ENCODE data around the gene CDK1.
A peak's percentile ranks its signal among the peaks of the same experiment; 100 is the strongest.

The CDK1 gene

DNA sequence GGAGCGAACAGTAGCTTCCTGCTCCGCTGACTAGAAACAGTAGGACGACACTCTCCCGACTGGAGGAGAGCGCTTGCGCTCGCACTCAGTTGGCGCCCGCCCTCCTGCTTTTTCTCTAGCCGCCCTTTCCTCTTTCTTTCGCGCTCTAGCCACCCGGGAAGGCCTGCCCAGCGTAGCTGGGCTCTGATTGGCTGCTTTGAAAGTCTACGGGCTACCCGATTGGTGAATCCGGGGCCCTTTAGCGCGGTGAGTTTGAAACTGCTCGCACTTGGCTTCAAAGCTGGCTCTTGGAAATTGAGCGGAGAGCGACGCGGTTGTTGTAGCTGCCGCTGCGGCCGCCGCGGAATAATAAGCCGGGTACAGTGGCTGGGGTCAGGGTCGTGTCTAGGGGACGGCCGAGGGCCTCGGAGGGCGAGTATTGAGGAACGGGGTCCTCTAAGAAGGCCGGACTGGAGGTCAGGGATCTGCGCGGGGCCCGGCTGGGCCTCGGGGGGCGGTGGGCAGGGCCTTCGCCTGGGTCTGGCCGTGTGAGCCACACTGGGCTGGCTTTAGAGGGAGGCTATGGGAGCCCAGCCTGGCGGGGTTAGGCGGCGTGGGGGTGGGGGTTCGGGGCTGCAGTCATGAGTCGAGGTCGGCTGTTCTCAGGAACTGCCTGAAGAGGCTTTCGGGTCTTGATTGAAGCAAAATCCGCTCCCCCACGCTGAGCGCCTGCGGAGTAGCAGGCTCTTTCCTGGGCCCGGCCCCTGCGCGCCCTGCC is at the start of gene CDK1:
Gene CDK1 (plus strand): TSS at position 265 of the 757 bp plus-strand sequence. CDS start 1,688 bp downstream, outside the sequence.
- peak; percentile 91 for DNase-seq (ENCODE audit: low read depth)

DNA sequence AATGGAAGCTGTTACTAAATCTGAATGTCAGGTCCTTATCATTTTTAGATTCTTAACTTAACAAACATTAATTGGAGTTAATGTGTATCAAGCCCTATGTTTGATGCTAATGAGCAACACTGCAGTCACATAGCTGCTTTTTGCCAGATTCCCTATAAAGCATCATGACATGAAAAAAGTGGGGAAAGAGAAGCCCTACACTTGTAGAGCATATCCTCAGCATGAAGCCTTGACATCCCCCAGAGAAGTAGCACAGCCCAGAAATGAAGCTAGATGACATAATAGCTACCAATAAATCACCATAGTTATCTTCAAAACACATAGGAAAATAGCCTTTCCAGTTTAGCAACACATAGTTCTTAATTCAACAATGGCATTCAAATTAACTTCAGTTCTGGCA is 49.2 kb upstream of the CDK1 start:
- DNase-seq (ENCODE audit: low read depth), result no peak

DNA sequence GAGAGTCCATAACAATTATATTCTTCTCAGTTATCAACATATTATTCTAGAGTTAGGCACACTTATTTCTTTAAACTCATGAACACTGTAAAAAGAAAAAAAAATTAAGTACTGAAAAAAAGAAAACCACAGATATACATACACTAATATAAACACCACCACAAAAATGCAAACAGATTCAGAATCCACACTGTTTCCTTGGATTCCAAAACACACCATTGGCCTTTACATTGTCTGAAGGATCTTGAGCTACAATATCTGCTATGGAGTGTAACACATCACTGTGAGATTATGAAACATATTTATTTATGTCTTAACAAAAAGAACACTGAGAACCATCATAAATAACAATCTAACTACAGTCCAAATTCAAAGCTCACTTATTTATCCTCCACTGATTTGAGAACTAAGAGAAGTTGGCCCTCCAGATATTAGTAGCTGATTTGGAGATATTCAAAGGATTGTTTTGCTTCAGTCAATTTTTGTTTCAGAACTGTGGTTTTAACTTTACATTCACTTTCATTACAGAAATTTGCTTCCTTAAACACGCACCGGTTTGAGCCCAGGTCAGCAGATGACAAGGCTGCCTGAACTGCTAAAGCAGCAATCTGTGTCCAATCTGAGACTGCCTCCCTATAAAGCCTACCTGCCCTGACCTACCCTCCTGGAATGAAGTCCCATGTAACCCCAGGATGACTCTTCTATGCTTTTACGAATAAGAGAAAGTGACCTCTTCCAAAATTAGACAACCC is 47.0 kb upstream of the CDK1 start:
- no peak for DNase-seq (ENCODE audit: low read depth)

DNA sequence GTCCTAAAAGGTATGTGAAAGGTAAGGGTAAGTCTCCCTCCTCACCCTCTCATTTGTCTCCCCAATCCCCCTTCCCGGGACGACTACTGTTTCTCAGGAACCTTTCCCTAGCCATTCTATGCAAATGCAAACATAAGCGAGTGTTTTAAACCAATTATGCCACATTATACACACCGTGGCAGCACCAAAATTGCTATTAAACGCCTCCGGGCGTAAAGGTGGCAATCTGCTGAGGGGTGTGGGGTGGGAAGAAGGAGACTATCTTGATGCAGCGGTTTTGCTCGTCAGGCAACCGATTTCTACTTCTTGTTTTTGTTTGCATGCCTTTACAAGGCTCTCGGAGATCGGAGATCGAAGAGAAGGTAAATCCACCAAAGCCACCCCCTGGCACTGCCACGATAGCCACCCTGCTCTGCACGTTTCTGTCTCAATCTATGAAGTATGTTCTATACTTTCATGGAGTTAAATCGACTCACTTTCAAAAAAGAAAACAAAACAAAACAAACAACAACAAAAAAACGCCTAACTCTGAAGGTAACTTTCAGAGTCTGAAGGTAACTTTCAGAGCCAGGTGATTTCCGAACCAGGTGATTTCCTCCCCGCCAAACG is 46.0 kb upstream of the CDK1 start:
- no peak for DNase-seq (ENCODE audit: low read depth)

DNA sequence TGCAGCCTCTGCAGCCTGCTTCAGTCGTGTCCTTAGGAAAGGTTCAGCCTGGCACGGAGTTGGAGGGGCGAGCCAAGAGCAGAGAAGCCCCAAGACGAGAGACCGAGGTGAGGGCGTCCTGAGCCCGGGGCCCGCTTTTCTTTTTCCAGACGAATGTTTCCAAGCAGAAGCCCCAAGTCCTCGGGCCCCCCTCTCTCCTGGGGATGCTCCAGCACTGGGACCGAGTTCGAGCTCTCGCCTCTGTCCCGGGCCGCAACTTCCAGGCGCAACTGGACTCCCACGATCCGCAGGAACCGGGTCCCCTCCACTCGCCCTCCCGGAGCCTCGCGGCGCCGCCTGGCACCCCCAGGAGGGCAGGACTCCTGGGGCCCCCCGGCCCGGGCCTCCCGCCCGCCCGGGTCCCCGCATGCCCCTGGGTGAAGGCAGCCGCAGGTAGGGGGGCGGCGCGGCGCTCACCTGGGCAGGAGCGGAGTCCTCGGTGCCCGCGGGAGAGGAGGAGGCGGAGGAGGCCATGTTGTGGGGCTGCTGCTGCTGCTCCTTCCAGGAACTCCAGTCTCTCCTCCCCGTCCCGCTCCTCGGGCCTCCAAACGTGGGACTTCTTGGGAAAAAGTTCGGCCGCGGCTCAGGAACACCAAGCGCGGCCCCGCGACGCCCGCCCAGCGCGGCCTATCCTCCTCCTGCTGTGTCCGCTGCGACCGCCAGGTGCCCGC is 45.3 kb upstream of the CDK1 start:
- no peak for DNase-seq (ENCODE audit: low read depth)

DNA sequence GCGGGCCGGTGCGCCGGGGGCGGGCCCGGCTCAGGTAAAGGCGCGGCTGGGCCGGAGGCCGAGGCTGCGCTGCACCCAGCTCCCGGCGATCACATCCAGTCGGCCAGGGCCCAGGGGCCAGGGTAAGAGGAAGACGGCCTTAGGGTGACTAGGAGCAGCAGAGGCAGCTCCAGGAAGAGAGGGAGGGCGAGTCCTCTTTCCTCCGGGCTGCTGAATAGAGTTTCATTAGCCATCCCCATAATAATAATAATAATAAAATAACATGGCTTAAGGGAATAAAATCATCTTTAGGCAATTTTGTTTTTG is 44.8 kb upstream of the CDK1 start:
- no peak for DNase-seq (ENCODE audit: low read depth)

DNA sequence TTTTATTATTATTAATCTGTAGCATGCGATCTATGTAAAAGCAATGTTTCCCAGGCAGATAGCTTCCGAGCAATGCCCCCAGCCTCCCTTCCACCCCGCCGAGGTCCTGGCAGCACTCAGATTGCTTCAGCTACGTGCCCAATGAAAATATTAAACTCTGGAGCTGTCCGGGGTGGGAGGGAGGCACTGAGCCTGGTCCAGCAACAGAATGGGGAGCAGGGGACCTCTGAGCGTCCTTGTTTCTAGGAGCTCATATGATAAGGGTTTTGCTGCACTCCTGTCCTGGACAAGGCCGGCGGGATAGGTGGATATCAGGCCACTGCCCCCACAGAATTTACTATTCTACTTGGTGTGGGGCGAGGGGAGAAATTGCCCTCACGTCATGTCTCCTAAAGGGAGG is 44.5 kb upstream of the CDK1 start:
- DNase-seq (ENCODE audit: low read depth), result no peak

DNA sequence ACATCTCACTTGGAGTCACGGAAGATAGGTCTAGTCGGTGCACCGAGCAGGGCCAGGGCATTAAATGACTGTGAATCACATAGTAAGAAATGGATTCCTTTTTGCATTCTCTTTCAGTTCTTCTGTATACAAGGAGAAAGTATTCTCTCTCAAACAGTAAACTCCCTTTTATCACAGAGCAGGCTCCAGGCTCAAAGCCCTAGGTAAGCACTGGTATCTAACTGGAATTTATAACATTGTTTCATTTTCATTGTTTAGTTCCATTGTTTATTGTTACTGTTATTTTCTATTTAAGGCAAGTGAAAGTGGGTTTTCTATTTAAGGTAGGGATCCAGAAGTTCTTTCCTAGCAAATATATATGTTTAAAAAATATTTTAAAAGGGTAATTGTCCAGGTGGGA is 44.1 kb upstream of the CDK1 start:
- no peak for DNase-seq (ENCODE audit: low read depth)

DNA sequence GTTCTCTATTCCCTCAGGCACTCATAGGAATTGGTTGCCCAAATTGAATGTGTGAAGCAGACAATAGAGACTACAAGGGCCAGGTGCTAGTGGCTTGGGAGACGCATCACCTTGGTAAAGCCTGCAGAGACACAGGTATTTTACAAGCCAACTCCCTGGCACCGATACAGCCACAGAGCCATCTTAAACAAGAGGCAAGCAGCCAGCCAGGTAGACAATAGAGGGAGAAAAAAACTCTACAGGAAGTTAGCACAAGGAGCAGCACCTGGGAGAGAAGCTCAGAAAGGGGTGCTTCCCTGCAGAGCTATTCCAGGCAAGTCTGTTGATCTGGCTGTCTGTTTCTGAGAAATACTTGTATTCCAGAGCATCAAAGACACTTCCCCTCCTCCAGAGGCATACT is 43.0 kb upstream of the CDK1 start:
- no peak for DNase-seq (ENCODE audit: low read depth)

DNA sequence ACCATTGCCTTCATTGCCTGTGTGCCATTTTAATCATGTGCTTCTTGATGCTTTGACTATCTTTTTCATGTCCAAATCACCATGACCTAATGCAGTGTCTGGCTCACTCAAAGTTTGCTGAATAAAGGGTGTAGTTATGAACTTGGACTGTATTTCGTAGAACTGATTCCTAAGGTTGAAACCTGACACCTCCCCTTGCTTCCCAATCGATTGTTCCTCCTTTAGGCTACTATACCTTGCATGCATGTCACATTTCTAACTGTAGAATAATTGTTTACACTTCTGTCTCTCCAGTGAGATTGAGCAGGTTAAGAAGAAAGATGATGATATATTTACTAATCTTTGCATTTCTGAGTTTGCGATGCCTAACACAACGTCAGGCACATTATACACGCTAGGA is 41.0 kb upstream of the CDK1 start:
- no peak for DNase-seq (ENCODE audit: low read depth)

DNA sequence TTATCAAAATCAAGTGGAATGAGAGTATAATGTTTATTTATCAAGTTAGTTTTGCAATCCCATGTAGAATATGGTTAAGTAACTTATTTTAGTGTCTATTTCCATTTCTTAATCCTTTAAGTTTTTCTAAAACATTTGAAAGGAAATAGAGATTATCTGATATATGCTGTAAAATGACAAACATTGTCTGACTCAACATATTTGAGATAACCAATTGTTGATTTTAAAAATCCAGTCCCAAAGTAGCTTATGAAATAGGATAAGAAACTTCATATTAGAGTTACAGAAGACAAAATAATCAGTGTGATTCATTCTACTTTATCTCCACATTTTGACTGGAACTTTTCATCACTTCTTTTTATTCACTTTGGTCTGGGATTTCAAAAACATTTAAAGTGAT is 38.7 kb upstream of the CDK1 start:
- no peak for DNase-seq (ENCODE audit: low read depth)

DNA sequence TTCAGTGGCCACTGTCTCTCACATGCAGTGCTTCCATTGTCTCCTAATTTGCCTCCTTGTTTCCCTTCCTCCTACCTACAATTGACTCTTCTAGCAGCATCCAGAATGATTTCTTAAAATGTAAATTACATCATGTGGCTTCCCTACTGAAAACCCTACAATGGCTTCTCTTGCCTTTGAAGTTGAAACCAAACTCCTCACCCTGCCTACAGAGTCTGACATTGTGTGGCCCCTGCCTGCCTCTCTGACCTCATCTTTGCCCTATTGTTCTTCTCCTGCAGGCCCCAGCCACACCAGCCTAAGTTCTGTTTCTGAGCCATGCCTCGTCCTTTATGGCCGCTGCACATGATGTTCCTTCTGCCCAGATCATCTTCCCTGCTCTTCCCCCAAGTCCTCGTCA is 35.8 kb upstream of the CDK1 start:
- DNase-seq (ENCODE audit: low read depth), result no peak

DNA sequence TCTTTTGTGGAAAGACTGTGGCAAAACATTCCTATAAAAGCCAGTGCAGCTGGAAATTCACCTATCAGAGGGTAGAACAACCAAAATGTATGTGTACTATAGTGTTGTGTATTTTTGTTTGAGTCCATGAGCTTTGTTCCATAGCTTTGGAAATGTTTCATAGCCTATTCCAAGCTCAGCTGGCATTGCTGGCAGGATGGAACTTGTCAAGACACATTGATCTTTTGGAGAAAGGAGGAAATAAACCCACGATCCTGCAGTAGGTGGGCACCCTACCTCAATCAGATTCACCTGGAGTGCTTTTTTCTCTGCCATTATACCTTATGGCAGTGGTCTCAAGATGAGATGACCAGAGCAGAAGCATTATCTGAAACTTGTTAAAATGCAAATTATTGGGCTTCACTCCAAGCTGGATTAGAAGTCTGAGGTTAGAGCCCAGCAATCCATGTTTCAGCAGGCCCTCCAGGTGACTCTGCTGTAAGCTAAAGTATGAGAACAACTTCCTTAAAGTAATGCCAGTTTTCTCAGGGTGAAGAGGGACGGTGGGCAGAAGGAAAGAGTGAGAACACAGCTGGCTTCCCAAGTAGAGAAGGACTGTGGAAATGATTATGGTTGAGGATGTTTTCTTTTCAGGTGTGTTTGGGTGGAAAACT is 30.3 kb upstream of the CDK1 start:
- DNase-seq (ENCODE audit: low read depth), result no peak

DNA sequence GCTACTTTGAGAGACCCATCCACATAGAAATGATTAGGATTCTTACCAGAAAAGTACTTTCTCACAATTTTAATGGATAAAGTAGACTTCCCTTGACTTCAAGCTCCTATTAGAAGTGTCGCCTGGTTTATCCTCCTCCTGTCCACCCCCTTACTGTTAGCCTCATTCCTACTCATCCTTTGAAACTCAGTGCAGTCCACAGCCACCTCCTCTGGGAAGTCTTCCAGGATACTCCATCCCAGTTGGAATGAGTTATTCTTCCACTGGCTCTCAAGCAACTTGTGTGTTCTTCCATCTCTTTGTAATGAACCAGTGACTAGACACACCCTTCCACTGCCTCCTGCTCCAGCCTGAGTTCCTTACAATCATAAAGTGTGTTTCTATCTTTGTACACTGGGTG is 25.1 kb upstream of the CDK1 start:
- DNase-seq (ENCODE audit: low read depth), result no peak

DNA sequence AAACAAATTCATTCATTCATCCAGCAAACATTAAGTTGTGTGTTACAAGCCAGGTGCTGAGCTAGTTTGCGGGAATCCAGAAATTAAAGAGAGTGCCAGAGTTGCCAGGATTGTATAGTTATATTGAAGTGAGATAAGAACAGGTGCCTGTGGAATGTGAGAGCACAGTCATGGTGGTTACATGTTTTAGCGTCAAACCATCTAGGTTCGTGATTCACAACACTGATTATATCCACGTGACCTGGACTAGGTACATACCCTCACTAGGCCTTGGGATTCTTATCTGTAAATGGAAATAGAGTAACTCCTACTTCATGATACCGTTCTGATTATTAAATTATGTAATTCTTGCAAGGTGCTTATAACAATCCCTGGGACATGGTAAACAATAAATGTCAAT is 24.5 kb upstream of the CDK1 start:
- no peak for DNase-seq (ENCODE audit: low read depth)

DNA sequence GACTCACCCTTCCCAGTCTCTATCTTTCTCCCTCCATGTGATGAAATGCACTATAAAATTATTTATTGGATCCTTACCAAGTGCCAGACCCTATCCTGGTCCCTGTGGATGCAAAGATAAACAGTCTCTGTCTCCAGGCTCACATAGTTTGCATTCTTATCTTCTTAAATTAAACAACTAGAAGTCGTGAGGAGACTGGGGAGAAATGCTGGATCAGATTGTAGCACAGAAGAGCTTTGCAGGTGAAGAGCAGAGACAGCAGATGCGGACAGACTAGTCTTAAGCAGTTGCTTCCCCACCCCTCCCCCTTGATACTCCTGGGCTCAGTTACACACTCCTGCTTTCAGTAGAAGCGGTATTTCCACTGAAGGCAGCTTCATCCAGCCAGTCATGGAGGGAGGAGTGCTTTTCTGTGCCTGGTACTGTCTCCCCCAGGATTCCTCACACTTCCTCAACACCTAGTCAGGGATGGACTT is 20.8 kb upstream of the CDK1 start:
- DNase-seq (ENCODE audit: low read depth), result no peak

DNA sequence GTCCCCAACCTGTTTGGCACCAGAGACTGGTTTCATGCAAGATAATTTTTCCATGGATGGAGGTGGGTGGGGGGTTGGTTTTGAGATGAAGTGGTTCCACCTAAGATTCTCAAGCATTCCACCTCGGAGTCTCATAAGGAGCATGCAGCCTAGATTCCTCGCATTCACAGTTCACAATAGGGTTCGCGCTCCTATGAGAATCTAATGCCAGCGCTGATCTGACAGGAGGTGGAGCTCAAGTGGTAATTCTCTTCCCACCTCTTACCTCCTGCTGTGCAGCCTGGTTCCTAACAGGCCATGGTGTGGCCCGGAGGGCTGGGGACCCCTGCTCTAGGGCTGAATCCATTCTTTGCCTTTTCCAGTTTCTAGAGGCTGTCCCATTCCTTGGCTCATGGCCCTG is 19.1 kb upstream of the CDK1 start:
- no peak for DNase-seq (ENCODE audit: low read depth)

DNA sequence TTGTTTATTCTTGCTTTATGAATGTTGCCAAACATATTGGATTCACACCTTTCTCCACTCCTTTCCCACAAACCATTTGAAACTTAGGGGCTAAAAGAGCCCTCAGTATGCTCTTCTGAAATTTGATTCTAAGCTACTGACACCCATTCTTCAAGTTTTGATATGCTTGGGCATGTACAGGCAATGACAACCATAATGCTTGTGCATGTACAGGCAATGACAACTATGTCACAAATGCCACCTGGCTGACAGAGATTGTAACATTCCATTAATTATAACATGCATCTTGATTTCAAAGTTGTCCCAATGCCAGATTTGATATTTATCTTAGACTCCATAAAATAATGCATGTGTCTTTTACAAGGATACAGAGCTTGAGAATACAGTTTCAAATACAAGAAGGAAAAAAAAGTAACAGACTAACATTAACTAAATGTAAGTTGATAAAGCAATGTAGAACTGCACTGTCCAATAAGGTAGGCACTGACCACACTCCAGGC is 17.5 kb upstream of the CDK1 start:
- DNase-seq (ENCODE audit: low read depth), result no peak

DNA sequence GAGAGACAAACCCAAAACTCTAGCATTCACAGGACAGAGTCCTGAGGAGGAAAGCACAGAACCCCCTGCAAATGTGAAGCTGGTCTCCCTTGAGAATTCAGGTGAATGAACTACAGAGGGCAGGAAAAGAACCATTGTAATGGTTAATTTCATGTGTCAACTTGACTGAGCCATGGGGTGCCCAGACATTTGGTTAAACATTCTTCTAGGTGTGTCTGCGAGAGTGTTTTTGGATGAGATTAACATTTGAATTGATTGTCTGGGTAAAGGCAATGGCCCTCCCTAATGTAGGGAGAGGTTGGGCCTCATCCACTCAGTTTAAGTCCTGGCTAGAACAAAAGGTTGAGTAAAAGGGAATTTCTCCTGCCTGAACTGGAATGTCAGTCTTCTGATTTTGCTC is 15.7 kb upstream of the CDK1 start:
- no peak for DNase-seq (ENCODE audit: low read depth)

DNA sequence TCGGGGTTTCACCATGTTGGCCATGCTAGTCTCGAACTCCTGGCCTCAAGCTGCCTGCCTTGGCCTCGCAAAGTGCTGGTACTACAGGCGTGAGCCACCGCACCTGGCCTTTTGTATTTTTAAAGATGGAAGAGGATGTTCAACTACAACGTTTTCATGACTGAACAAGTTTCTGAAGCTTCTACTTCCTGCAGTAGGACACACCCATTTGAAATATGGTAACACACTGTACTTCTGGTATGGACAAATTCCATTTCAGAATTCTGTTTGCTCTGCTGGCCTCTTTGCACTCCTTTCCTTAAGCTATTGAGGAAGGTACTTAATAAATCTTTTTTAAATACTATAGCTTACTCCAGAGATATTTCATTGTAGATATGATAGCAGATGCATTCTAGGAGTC is 10.9 kb upstream of the CDK1 start:
- no peak for DNase-seq (ENCODE audit: low read depth)

DNA sequence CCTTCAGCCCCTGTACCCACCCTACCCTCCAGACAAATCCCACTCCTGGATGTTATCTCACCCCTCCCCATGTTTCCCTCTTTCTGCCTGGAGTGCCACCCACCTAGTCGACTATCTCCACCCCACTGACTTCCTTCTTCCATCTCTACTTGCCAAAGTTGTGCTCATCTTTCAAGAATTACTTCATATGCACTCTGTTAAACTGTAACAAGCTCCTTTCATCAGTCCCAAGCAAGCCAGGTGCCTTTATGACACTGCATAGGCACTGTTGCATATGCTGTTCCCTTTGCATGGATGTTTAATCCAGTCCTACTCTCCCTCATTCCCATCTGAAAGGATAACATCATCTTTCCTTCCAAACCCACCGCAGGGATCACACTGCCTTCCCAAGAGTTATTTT is 8.9 kb upstream of the CDK1 start:
- DNase-seq (ENCODE audit: low read depth), result no peak

DNA sequence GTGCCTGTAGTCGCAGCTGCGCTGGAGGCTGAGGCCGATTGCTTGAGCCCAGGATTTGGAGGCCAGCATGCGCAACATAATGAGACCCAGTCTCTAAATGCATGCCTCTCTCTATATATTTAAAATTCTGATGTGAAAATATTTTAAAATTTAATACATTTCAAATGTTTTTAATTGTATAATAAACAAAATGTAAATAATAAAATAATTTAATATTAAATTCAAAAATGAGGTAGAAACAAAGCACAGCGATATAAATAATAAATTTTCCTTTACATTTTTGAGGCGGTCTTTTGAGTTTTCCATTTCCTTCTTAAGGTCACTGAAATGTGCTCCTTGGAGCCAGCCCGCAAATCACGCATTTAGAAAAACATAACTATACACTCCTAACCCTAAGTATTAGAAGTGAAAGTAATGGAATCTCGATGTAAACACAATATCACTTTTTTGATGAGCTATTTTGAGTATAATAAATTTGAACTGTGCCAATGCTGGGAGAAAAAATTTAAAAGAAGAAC is 523 bp upstream of the CDK1 start:
- no peak for DNase-seq (ENCODE audit: low read depth)

All from activated gamma-delta T cell treated with anti-CD3 and anti-CD28 coated beads, Interleukin-2, amount 50 U/mL, for 16 hours (primary cell).